ENCODE results near the gene MFNG.

The MFNG gene

GRCh38 chr22:37525073-37525745, 39.0 kb upstream of the MFNG start (continued):
- TF ChIP-seq ZNF747 (tag by site-specific recombination; IDR thresholded peaks at IDR 0.05) (no peak), ZNF600 (tag by site-specific recombination; IDR thresholded peaks at IDR 0.05) (no peak), ZBTB8A (tag by site-specific recombination; IDR thresholded peaks at IDR 0.05) (0 out of 2 replicates have a peak, but pooled peaks have one; percentile 13), ZNF202 (tag by site-specific recombination; IDR thresholded peaks at IDR 0.05; ENCODE audit: borderline replicate concordance) (no peak), PATZ1 (tag by site-specific recombination; IDR thresholded peaks at IDR 0.05) (peak; percentile 55), ZNF654 (tag by site-specific recombination; IDR thresholded peaks at IDR 0.05; ENCODE audit: low read depth) (no peak), YY2 (tag by site-specific recombination; IDR thresholded peaks at IDR 0.05) (no peak), ZNF341 (tag by site-specific recombination; IDR thresholded peaks at IDR 0.05; ENCODE audit: low read depth) (no peak), ZNF518A (tag by site-specific recombination; conservative IDR thresholded peaks at IDR 0.05; ENCODE audit: low read depth) (no peak), GLIS1 (tag by site-specific recombination; IDR thresholded peaks at IDR 0.05) (peak; percentile 69)
- TF ChIP-seq, protein P1, sequence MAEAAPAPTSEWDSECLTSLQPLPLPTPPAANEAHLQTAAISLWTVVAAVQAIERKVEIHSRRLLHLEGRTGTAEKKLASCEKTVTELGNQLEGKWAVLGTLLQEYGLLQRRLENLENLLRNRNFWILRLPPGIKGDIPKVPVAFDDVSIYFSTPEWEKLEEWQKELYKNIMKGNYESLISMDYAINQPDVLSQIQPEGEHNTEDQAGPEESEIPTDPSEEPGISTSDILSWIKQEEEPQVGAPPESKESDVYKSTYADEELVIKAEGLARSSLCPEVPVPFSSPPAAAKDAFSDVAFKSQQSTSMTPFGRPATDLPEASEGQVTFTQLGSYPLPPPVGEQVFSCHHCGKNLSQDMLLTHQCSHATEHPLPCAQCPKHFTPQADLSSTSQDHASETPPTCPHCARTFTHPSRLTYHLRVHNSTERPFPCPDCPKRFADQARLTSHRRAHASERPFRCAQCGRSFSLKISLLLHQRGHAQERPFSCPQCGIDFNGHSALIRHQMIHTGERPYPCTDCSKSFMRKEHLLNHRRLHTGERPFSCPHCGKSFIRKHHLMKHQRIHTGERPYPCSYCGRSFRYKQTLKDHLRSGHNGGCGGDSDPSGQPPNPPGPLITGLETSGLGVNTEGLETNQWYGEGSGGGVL (tag by site-specific recombination; IDR thresholded peaks at IDR 0.05), result no peak
- TF ChIP-seq, protein P2, sequence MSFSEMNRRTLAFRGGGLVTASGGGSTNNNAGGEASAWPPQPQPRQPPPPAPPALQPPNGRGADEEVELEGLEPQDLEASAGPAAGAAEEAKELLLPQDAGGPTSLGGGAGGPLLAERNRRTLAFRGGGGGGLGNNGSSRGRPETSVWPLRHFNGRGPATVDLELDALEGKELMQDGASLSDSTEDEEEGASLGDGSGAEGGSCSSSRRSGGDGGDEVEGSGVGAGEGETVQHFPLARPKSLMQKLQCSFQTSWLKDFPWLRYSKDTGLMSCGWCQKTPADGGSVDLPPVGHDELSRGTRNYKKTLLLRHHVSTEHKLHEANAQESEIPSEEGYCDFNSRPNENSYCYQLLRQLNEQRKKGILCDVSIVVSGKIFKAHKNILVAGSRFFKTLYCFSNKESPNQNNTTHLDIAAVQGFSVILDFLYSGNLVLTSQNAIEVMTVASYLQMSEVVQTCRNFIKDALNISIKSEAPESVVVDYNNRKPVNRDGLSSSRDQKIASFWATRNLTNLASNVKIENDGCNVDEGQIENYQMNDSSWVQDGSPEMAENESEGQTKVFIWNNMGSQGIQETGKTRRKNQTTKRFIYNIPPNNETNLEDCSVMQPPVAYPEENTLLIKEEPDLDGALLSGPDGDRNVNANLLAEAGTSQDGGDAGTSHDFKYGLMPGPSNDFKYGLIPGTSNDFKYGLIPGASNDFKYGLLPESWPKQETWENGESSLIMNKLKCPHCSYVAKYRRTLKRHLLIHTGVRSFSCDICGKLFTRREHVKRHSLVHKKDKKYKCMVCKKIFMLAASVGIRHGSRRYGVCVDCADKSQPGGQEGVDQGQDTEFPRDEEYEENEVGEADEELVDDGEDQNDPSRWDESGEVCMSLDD (tag by site-specific recombination; IDR thresholded peaks at IDR 0.05), result no peak

DNA sequence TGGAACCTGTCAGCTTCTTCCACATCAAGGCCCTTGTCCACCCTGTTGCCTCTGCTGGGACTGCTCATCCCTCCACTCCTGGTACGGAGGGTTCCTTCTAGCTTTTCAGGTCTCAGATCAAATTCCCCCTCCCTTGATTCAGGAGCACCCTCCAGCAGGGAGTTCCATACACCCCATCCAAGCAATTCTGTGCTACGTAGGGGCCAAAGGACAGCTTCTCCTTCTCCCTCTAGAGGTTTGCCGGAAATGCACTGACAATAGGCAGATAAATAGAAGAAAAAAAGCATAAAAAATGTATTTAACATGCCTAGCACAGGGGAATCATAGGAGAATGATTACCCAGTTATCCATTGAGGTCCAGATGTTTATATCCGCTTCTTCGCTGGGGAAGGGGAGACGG, 36.3 kb upstream of the MFNG start:
- ChIA-PET POLR2A (interaction anchor here (0.6 kb wide), 2 partner anchors 260 to 447 kb away, joined by 3 read pairs; no protein-coding TSS in a partner anchor), CTCF (interaction anchor here (0.6 to 1.3 kb wide), 6 partner anchors 10 to 98 kb away, joined by 3 to 4 read pairs (median 3); no protein-coding TSS in a partner anchor)
- peaks cover 4% of the 10 kb centered on the region for H3K4me1 ChIP-seq (ENCODE audit: control insufficient read depth, insufficient read depth, low read length)
- TF ChIP-seq ZNF48 (tag by site-specific recombination; IDR thresholded peaks at IDR 0.05) (no peak), ZBTB44 (tag by site-specific recombination; IDR thresholded peaks at IDR 0.05) (no peak), PBX3 (CRISPR knock-in tag; IDR thresholded peaks at IDR 0.05) (no peak), ZBTB6 (tag by site-specific recombination; IDR thresholded peaks at IDR 0.05) (no peak), WT1 (tag by site-specific recombination; IDR thresholded peaks at IDR 0.05) (no peak), ZNF624 (tag by site-specific recombination; IDR thresholded peaks at IDR 0.05) (no peak)

More for the DNA sequence above, 36.3 kb upstream of the MFNG start:
- no peak overlapping the region for H3K4me3 ChIP-seq (ENCODE audit: low read depth, low read length)
- H3K36me3 ChIP-seq (ENCODE audit: control insufficient read depth in 2 of 2, insufficient read depth in 1 of 2, low read length in 2 of 2), result no peaks in the 10 kb centered on the region
- no peak overlapping the region for H3K27ac ChIP-seq (ENCODE audit: extremely low read depth, low read depth, low read length)
- H3K9me3 ChIP-seq (ENCODE audit: control insufficient read depth, insufficient read depth, low read depth, low read length), result no peaks in the 10 kb centered on the region
